Chondrocyte (in vitro differentiated cells): ENCODE data around the gene MCTP2. TPM values are rescaled to one million over a fixed set of nuclear protein-coding genes. Genes with fewer than 3 reads are reported as not detected.

Experiments used
- DNase-seq: peaks from one replicate; pipeline ENCODE4 v3.0.0; 2021; ENCODE audit warnings: mixed read lengths, low spot score
- H3K27ac Mint-ChIP-seq: one replicate; pipeline ENCODE4 v1.8.0; 2021; ENCODE audit warnings: mild to moderate bottlenecking, moderate library complexity, mixed read lengths; ENCODE audit not compliant: unreplicated experiment
- H3K27me3 Mint-ChIP-seq: 2 replicates; pipeline ENCODE4 v1.8.0; 2021; ENCODE audit warnings: low read depth, mixed read lengths
- H3K36me3 Mint-ChIP-seq: 2 replicates; pipeline ENCODE4 v1.8.0; 2021; ENCODE audit warnings: low read depth, mixed read lengths
- H3K4me1 Mint-ChIP-seq: 2 replicates; pipeline ENCODE4 v1.8.0; 2021; ENCODE audit warnings: low read depth, mild to moderate bottlenecking, mixed read lengths
- H3K4me3 Mint-ChIP-seq: one replicate; pipeline ENCODE4 v1.8.0; 2021; ENCODE audit warnings: mild to moderate bottlenecking, moderate library complexity, mixed read lengths; ENCODE audit not compliant: unreplicated experiment
- H3K9me3 Mint-ChIP-seq: 2 replicates; pipeline ENCODE4 v1.8.0; 2021; ENCODE audit warnings: low read depth, mixed read lengths
- CTCF ChIP-seq: fragments of 200-600 bp; sonication (generic); IDR thresholded peaks from 2 replicates; pipeline ENCODE4 v1.5.0; 2021; ENCODE audit warnings: antibody characterized with exemption, mild to moderate bottlenecking, moderate library complexity
- total RNA-seq: library from RNA; stranded (reverse); gene quantifications from 3 replicates; pipeline ENCODE4 v1.2.1, GENCODE V29; 2021

The MCTP2 gene
- total RNA-seq, 1 donor from 2014 or later: 4.5 TPM

- TF ChIP-seq CTCF: no peak
- no peaks in the 10 kb centered on the region for H3K27me3 Mint-ChIP-seq
- no peaks in the 10 kb centered on the region for H3K36me3 Mint-ChIP-seq
- H3K27ac Mint-ChIP-seq: no peak overlapping the region
- H3K4me3 Mint-ChIP-seq: no peak overlapping the region
- no peaks in the 10 kb centered on the region for H3K4me1 Mint-ChIP-seq
- no peak for DNase-seq
- peaks cover 32% of the 10 kb centered on the region for H3K9me3 Mint-ChIP-seq
Measured at GRCh38 chr15:94503293-94503692, 271.9 kb downstream of the MCTP2 start.

GRCh38 chr15:94509259-94509658, 277.9 kb downstream of the MCTP2 start:
- H3K4me1 Mint-ChIP-seq: no peaks in the 10 kb centered on the region
- no peak overlapping the region for H3K27ac Mint-ChIP-seq
- H3K9me3 Mint-ChIP-seq: peaks cover 32% of the 10 kb centered on the region
- no peaks in the 10 kb centered on the region for H3K36me3 Mint-ChIP-seq
- H3K4me3 Mint-ChIP-seq: no peak overlapping the region
- no peak for DNase-seq
- no peak for TF ChIP-seq CTCF
- no peaks in the 10 kb centered on the region for H3K27me3 Mint-ChIP-seq

- Mint-ChIP-seq H3K9me3 (peaks cover 12% of the 10 kb centered on the region), H3K4me3 (no peak overlapping the region), H3K27me3 (no peaks in the 10 kb centered on the region), H3K27ac (no peak overlapping the region), H3K4me1 (no peaks in the 10 kb centered on the region), H3K36me3 (no peaks in the 10 kb centered on the region)
- no peak for TF ChIP-seq CTCF
- DNase-seq: no peak
Measured at GRCh38 chr15:94522125-94522524, 290.8 kb downstream of the MCTP2 start.

- H3K9me3 Mint-ChIP-seq: no peaks in the 10 kb centered on the region
Measured at GRCh38 chr15:94523873-94524272, 292.5 kb downstream of the MCTP2 start.

GRCh38 chr15:94524565-94524964, 293.2 kb downstream of the MCTP2 start:
- no peaks in the 10 kb centered on the region for H3K36me3 Mint-ChIP-seq
- TF ChIP-seq CTCF: no peak
- no peak for DNase-seq
- no peak overlapping the region for H3K4me3 Mint-ChIP-seq
- H3K9me3 Mint-ChIP-seq: no peaks in the 10 kb centered on the region
- no peak overlapping the region for H3K27ac Mint-ChIP-seq
- no peaks in the 10 kb centered on the region for H3K27me3 Mint-ChIP-seq
- H3K4me1 Mint-ChIP-seq: no peaks in the 10 kb centered on the region

More at GRCh38 chr15:94523873-94524272, 292.5 kb downstream of the MCTP2 start:
- H3K36me3 Mint-ChIP-seq: no peaks in the 10 kb centered on the region
- TF ChIP-seq CTCF: no peak
- no peak for DNase-seq
- H3K27me3 Mint-ChIP-seq: no peaks in the 10 kb centered on the region
- H3K4me3 Mint-ChIP-seq: no peak overlapping the region
- no peak overlapping the region for H3K27ac Mint-ChIP-seq
- no peaks in the 10 kb centered on the region for H3K4me1 Mint-ChIP-seq
